ENCODE results near the gene ANKRD60. TPM values are rescaled to one million over a fixed set of nuclear protein-coding genes. Genes with fewer than 3 reads are reported as not detected.

ANKRD60 gene
- total RNA-seq, 1 experiment from 2014 or later = not detected

- Mint-ChIP-seq H3K4me1 (peaks cover 7 to 11% of the 10 kb centered on the region in 2 experiments), H3K9me3 (peaks cover 0 to 4% of the 10 kb centered on the region in 2 experiments; a peak in 2 of 5 replicates), H3K27ac (peak overlapping the region in 1 of 3 experiments; percentile 74; a peak in 1 of 7 replicates), H3K4me3 (no peak overlapping the region), H3K27me3 (ENCODE audit: low read depth) (no peaks in the 10 kb centered on the region), H3K36me3 (ENCODE audit: insufficient read depth in 1 of 3, low read depth in 3 of 3) (peaks cover 14 to 37% (median 29%) of the 10 kb centered on the region in 3 experiments)
- Histone ChIP-seq H3K9me3 (ENCODE audit: control insufficient read depth, low read depth, low read length) (no peaks in the 10 kb centered on the region), H3K27ac (ENCODE audit: insufficient read length, low read depth, low read length) (no peak overlapping the region), H2BK5ac (ENCODE audit: insufficient read length, low read length) (no peak overlapping the region), H3K4me1 (ENCODE audit: insufficient read depth, low read length) (no peaks in the 10 kb centered on the region), H4K20me1 (ENCODE audit: control insufficient read depth, insufficient read depth, insufficient read length) (no peaks in the 10 kb centered on the region), H2AFZ (ENCODE audit: low read length) (no peak overlapping the region), H3K4ac (ENCODE audit: low read depth, low read length) (no peak overlapping the region), H3K9ac (ENCODE audit: extremely low read depth, insufficient read length, low read length) (no peak overlapping the region), H3K4me2 (ENCODE audit: insufficient read depth, insufficient read length, low read length) (no peak overlapping the region), H3T11ph (ENCODE audit: low read length) (no peak overlapping the region), H4K91ac (ENCODE audit: insufficient read length, low read depth, low read length) (no peak overlapping the region), H2AK5ac (ENCODE audit: insufficient read length, low read length) (no peak overlapping the region), H3K23ac (ENCODE audit: insufficient read length, low read depth, low read length) (no peak overlapping the region), H2BK15ac (ENCODE audit: low read depth, low read length) (no peak overlapping the region), H3K79me1 (ENCODE audit: insufficient read depth, low read depth, low read length, poor library complexity, severe bottlenecking) (no peaks in the 10 kb centered on the region), H3K18ac (ENCODE audit: insufficient read length, low read depth, low read length) (no peak overlapping the region), H3K56ac (ENCODE audit: insufficient read length, low read depth, low read length) (no peak overlapping the region), H2BK12ac (ENCODE audit: insufficient read length, low read depth, low read length) (no peak overlapping the region), H2BK20ac (ENCODE audit: low read depth, low read length, poor library complexity, severe bottlenecking) (no peak overlapping the region), H3K14ac (ENCODE audit: insufficient read depth, low read length) (no peak overlapping the region), H3K27me3 (ENCODE audit: insufficient read depth, low read length) (no peaks in the 10 kb centered on the region), H2BK120ac (ENCODE audit: low read depth, low read length, poor library complexity, severe bottlenecking) (no peak overlapping the region), H4K8ac (replicated peaks; ENCODE audit: insufficient read length, low read depth, low read length) (no peak overlapping the region), H4K5ac (ENCODE audit: insufficient read length, low read depth, low read length) (no peak overlapping the region), H3K23me2 (ENCODE audit: insufficient read length, low read depth, low read length, poor library complexity, severe bottlenecking) (no peaks in the 10 kb centered on the region), H3K79me2 (ENCODE audit: insufficient read depth, low read length) (no peaks in the 10 kb centered on the region)
- WGBS (ENCODE audit: extremely low coverage, insufficient read length, low lambda C conversion rate) = no CpG with 5 or more reads among the region's 8 CpGs
- no peak for DNase-seq
- TF ChIP-seq, protein P1, sequence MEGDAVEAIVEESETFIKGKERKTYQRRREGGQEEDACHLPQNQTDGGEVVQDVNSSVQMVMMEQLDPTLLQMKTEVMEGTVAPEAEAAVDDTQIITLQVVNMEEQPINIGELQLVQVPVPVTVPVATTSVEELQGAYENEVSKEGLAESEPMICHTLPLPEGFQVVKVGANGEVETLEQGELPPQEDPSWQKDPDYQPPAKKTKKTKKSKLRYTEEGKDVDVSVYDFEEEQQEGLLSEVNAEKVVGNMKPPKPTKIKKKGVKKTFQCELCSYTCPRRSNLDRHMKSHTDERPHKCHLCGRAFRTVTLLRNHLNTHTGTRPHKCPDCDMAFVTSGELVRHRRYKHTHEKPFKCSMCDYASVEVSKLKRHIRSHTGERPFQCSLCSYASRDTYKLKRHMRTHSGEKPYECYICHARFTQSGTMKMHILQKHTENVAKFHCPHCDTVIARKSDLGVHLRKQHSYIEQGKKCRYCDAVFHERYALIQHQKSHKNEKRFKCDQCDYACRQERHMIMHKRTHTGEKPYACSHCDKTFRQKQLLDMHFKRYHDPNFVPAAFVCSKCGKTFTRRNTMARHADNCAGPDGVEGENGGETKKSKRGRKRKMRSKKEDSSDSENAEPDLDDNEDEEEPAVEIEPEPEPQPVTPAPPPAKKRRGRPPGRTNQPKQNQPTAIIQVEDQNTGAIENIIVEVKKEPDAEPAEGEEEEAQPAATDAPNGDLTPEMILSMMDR (conservative IDR thresholded peaks at IDR 0.05) = no peak
Observed at GRCh38 chr20:58251348-58251978, 23.0 kb upstream of the ANKRD60 start.
